Neuron (in vitro differentiated cells): Measurements from ENCODE around the gene RFPL3.

Experiments
- H2AFZ ChIP-seq: one replicate; pipeline ENCODE4 v1.6.1; 2013; ENCODE audit warnings: low read depth, mild to moderate bottlenecking, inconsistent platforms, low read length, moderate library complexity
- H3K27me3 ChIP-seq: one replicate; pipeline ENCODE4 v1.6.1; 2013; ENCODE audit warnings: low read length; ENCODE audit not compliant: insufficient read depth
- H3K36me3 ChIP-seq: one replicate; pipeline ENCODE4 v1.6.1; 2013; ENCODE audit warnings: low read length; ENCODE audit not compliant: insufficient read depth
- H3K4me1 ChIP-seq: one replicate; pipeline ENCODE4 v1.6.1; 2013; ENCODE audit warnings: low read length; ENCODE audit not compliant: insufficient read depth
- H3K4me3 ChIP-seq: 2 replicates; pipeline ENCODE4 v1.5.1; 2013; ENCODE audit warnings: mild to moderate bottlenecking, low read length, moderate library complexity
- H3K9me3 ChIP-seq: one replicate; pipeline ENCODE4 v1.6.1; 2013; ENCODE audit warnings: low read length

Gene RFPL3

DNA sequence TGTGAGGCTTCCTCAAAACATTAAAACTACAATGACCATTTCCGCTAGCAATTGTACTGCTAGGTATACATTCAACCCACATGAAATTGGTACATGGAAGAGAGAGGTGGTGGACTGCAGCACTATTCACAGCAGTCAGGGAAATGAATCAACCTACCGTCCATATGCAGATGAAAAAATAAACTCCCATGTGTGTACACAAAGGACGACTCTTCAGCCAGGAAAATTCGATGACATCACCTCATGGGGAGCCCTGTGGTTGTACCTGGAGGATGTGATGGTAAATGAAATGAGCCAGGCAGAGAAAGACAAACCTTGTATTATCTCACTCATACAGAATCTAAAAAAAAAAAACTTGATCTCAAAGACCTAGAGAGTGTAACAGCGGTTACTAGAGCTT, 23.3 kb downstream of the RFPL3 start:
- Histone ChIP-seq H2AFZ (no peak overlapping the region), H3K4me3 (no peak overlapping the region), H3K9me3 (no peaks in the 10 kb centered on the region), H3K4me1 (peaks cover 3% of the 10 kb centered on the region), H3K36me3 (peaks cover 6% of the 10 kb centered on the region), H3K27me3 (no peaks in the 10 kb centered on the region)

DNA sequence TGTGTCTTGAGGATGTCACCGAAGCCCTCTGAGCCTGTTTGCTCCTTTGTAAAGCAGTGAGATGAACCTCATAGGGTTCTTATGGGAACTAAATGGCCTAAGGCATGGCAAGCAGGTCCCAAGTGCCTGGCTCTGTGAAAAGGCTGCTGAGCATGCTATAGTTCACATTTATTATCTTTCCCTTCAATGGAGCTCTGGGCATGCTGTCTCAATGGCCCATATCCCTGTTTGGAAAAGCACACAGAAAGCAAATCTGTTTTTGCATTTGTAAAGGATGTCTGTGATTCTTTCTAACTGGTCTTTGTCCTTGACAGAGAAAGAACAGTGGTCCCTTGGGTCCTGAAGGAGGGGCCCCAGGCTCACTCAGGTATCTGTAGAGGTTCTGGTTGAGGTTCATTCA, 28.0 kb downstream of the RFPL3 start:
- H3K4me1 ChIP-seq = no peaks in the 10 kb centered on the region
- peaks cover 42% of the 10 kb centered on the region for H3K36me3 ChIP-seq
- no peak overlapping the region for H3K4me3 ChIP-seq
- H3K9me3 ChIP-seq = no peaks in the 10 kb centered on the region
- H2AFZ ChIP-seq = no peak overlapping the region
- H3K27me3 ChIP-seq = no peaks in the 10 kb centered on the region

DNA sequence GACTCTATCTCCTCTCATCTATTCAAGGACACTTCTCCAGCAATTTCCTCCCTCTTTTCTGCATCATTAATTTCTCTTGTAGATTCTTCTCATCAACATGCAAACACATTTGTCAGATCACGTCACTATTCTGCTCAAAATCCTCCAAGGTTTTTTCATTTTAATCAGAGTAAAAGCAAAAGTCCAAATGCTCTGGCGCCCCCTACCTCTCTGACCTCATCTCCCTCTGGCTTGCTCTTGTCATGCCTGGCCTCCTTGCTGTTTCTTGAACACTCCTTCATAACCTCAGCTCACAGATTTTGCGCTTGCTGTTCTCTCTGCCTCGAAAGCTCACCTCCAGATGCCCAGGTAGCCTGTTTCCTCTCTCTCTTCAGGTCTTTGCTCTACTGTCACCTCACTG, 32.0 kb downstream of the RFPL3 start:
- Histone ChIP-seq H3K4me1 (no peaks in the 10 kb centered on the region), H3K4me3 (no peak overlapping the region), H3K9me3 (no peaks in the 10 kb centered on the region), H2AFZ (no peak overlapping the region), H3K36me3 (peaks cover 76% of the 10 kb centered on the region), H3K27me3 (no peaks in the 10 kb centered on the region)

DNA sequence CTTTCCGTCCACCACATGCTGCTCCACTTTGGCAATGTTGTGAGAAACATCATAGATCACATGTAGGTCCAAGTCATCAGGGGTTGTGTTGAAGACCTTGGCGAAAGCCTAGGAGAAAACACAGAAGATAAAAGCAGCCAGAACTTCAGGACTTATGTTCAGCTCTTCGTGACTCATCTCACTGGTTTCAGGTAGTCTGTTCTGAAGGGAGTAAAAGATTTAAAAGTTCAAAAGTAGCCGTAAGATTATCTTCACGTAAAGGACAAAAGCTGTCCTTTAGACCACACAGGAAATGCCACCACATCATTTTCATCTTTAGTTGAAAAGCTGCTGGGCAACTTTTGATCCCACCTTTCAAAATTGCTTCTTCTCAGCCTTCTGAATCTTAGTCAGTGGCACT, 37.4 kb downstream of the RFPL3 start:
- no peaks in the 10 kb centered on the region for H3K4me1 ChIP-seq
- no peaks in the 10 kb centered on the region for H3K27me3 ChIP-seq
- no peaks in the 10 kb centered on the region for H3K9me3 ChIP-seq
- H3K4me3 ChIP-seq = no peak overlapping the region
- no peak overlapping the region for H2AFZ ChIP-seq
- H3K36me3 ChIP-seq = peaks cover 86% of the 10 kb centered on the region

DNA sequence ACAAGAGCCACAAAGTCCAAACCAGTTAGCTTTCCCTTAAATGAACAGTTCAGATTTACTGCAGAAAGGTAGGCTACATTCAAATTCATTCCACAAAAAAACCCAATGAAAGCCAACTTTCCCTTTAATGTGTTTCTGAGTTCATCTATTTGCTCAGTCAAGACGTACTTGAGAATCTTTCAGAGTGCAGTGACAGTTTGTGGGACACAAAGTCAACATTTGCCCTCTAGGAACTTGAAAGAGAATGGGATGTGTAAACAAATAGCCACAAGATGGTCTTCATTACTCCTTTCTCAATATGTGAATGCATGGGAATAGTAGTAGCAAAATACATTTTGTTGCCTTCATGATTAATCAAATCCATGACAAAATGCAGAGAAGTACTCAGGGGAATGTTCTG, 38.6 kb downstream of the RFPL3 start:
- Histone ChIP-seq H2AFZ (no peak overlapping the region), H3K36me3 (peaks cover 92% of the 10 kb centered on the region), H3K9me3 (no peaks in the 10 kb centered on the region), H3K27me3 (no peaks in the 10 kb centered on the region), H3K4me3 (no peak overlapping the region), H3K4me1 (no peaks in the 10 kb centered on the region)

DNA sequence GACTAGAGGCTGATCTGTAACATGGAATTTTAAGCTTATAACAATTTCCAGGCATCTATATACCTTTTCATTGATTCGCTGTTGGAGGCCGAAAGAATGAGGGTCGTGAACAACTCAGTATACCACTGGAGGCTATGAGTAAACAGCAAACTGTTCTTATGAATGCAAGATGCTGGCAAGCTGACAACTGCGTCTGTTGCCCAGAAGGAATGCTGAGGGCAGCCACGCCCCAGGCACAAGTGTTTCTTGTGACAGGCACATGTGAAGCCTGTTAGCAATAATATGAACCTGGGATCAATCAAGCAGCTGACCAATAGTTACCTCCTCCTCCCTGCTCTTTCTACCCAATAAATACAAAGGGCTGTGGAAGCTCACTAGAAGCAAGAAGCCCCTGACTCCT, 39.1 kb downstream of the RFPL3 start:
- H2AFZ ChIP-seq = no peak overlapping the region
- H3K9me3 ChIP-seq = no peaks in the 10 kb centered on the region
- H3K4me1 ChIP-seq = no peaks in the 10 kb centered on the region
- H3K27me3 ChIP-seq = no peaks in the 10 kb centered on the region
- peaks cover 93% of the 10 kb centered on the region for H3K36me3 ChIP-seq
- no peak overlapping the region for H3K4me3 ChIP-seq

DNA sequence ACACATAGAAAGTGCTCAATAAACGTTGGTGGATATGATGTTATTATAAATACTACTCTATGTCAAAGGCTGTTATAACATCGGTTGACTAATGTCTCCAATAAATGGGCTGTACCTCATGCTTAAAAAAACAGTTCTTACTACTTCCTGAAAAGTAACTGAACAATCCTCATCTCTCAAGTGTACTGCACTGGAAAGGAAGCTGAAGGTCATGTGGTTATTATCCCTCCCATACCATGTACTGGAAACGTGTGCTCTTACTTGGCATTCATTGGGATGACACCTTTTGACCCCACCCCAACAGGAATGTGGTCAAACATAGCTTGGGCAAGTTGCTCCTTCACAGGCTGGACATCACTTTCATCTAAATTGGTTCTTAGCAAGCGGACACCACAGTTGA, 43.8 kb downstream of the RFPL3 start:
- H3K4me1 ChIP-seq = no peaks in the 10 kb centered on the region
- H3K36me3 ChIP-seq = peaks cover 86% of the 10 kb centered on the region
- H3K9me3 ChIP-seq = no peaks in the 10 kb centered on the region
- H3K4me3 ChIP-seq = no peak overlapping the region
- H3K27me3 ChIP-seq = no peaks in the 10 kb centered on the region
- H2AFZ ChIP-seq = no peak overlapping the region

DNA sequence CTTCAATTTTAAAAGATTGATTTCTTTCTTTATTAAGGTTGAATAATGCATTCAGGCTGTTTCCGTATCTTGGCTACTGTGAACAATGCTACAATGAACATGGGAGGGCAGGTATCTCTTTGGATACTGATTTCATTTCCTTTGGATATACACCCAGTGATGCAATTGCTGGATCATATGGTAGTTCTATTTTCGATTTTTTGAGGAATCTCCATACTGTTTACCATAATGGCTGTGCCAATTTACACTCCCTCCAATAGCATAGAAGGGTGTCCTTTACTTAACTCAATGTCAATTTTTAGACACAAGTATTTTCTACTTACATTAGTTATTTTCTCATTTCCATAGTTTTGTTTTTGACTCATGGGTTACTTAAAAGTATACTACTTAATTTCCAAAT, 46.4 kb downstream of the RFPL3 start:
- Histone ChIP-seq H2AFZ (no peak overlapping the region), H3K36me3 (peaks cover 84% of the 10 kb centered on the region), H3K4me1 (no peaks in the 10 kb centered on the region), H3K27me3 (no peaks in the 10 kb centered on the region), H3K9me3 (no peaks in the 10 kb centered on the region), H3K4me3 (no peak overlapping the region)

DNA sequence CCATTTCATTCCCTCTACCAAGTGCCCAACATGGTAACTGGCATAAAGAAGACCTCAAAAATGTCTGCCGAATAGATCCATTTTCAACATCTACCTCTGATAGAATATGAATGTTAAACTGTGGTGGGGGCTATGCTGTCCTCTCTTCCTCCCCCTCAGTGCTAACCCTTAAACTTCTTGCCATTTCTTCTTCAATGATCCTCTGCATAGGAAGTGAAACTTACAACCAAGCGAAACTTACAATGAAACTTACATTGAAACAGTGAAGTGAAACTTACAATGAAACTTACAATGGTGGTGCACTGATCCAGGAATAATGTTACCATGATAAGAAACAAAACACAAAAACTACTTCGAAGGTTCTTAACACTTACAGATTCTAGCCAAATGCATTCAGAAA, 49.6 kb downstream of the RFPL3 start:
- Histone ChIP-seq H3K36me3 (peaks cover 56% of the 10 kb centered on the region), H3K4me3 (no peak overlapping the region), H3K9me3 (no peaks in the 10 kb centered on the region), H3K4me1 (peaks cover 10% of the 10 kb centered on the region), H2AFZ (no peak overlapping the region), H3K27me3 (no peaks in the 10 kb centered on the region)

DNA sequence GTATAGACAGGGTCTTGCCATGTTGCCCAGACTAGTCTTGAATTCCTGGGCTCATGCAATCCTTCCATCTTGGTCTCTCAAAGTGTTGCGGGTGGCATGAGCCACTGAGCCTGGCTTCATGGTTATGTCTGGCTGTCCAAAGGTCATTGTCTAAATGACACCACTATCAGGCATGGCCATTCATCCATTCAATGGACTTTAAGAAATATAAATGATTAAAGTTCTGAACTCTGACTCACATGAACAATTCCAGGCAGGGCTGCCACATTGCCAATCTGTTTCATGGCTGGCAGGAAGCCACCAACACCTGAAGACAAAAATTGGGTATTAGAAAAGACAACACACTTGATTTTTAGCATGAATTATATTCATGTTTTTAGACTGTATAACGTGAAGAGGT, 50.3 kb downstream of the RFPL3 start:
- no peak overlapping the region for H3K4me3 ChIP-seq
- no peaks in the 10 kb centered on the region for H3K27me3 ChIP-seq
- no peak overlapping the region for H2AFZ ChIP-seq
- H3K36me3 ChIP-seq = peaks cover 56% of the 10 kb centered on the region
- peaks cover 14% of the 10 kb centered on the region for H3K4me1 ChIP-seq
- H3K9me3 ChIP-seq = no peaks in the 10 kb centered on the region

DNA sequence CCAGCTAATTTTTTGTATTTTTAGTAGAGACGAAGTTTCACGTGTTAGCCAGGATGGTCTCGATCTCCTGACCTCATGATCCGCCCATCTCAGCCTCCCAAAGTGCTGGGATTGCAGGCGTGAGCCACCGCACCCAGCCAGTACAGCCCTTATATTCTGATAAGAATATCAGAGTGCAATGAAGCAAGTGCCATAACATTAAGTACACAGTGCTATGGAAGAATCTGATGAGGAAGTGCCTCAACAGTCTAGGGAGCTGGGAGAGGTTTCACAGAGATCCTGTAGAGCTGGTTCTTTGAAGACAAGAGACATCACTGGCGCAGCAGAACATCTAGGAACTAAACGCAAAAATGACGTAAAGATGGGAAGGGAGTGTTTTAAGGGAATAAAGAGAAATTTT, 52.3 kb downstream of the RFPL3 start:
- no peaks in the 10 kb centered on the region for H3K27me3 ChIP-seq
- H3K4me1 ChIP-seq = peaks cover 14% of the 10 kb centered on the region
- no peak overlapping the region for H2AFZ ChIP-seq
- peaks cover 38% of the 10 kb centered on the region for H3K36me3 ChIP-seq
- H3K4me3 ChIP-seq = no peak overlapping the region
- no peaks in the 10 kb centered on the region for H3K9me3 ChIP-seq

DNA sequence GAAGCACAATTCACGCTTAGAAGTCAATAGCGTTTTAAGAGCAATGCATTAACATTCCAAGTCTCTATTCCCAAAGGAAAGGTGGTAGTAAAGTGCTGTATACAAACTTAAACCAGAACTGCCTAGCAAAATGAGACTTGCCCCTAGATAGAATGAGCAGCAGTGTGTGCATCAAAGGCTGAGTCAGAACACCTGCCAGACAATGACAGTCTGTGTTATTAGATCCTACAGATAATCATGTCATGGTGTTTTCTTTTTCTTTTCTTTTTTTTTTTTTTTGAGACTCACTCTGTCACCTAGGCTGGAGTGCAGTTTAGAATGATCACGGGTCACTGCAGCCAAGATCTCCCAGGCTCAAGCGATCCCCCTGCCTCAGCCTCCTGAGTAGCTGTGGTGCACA, 52.8 kb downstream of the RFPL3 start:
- H2AFZ ChIP-seq = no peak overlapping the region
- H3K4me1 ChIP-seq = peaks cover 14% of the 10 kb centered on the region
- peak overlapping the region; percentile 81 for H3K4me3 ChIP-seq
- peaks cover 34% of the 10 kb centered on the region for H3K36me3 ChIP-seq
- no peaks in the 10 kb centered on the region for H3K9me3 ChIP-seq
- H3K27me3 ChIP-seq = no peaks in the 10 kb centered on the region
